Measurements from ENCODE around the gene TEAD1. TPM values are rescaled to one million over a fixed set of nuclear protein-coding genes. Genes with fewer than 3 reads are reported as not detected.

The TEAD1 gene
- total and polyA plus RNA-seq, 9 of the 15 experiments (the other 6 are each of a cell fraction or from before 2014, with no cell fraction given): 1.7 to 17.7 (median 10.8) TPM

DNA sequence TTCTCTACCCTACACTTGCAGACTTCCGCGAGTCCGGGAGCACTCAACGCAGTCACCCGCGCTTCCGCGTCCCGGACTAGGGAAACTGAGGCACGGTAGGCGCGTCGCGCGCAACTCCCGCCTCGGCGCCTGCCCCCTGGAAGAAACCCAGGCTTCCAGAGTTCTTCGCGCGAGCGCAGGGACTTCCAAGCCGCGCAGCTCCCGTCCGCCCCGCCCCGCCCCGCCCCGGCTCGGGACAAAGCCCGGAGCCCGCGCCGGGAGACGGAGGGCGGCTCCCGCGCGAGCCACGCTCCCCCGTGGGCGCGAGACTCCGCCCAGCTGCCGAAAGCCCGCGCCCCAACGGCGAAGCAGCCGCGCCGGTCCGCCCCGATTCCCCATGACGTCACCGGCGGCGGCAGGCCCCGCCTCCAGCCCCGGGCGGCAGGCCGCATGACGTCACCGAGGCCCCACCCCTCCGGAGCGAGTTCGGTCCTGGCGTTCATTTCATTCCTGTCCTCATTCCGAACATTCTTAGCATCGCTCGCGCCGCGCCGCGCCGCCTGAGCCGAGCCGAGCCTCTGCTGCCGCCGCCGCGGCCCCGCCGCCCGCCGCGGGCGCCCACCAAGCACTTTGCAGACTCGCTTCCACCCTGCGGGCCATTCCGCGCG lies at the start of gene TEAD1 (continued):
- TF ChIP-seq, protein P1, sequence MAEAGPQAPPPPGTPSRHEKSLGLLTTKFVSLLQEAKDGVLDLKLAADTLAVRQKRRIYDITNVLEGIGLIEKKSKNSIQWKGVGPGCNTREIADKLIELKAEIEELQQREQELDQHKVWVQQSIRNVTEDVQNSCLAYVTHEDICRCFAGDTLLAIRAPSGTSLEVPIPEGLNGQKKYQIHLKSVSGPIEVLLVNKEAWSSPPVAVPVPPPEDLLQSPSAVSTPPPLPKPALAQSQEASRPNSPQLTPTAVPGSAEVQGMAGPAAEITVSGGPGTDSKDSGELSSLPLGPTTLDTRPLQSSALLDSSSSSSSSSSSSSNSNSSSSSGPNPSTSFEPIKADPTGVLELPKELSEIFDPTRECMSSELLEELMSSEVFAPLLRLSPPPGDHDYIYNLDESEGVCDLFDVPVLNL (CRISPR knock-in tag; IDR thresholded peaks at IDR 0.05; ENCODE audit: low read depth): peak; percentile 69; the same call in 1 of the 2 replicates
- 0 out of 2 replicates have a peak, but pooled peaks have one; percentile 39 for TF ChIP-seq ZNF76 (CRISPR knock-in tag; IDR thresholded peaks at IDR 0.05; ENCODE audit: borderline replicate concordance)
- TF ChIP-seq KDM5B (IDR thresholded peaks at IDR 0.05; ENCODE audit: insufficient replicate concordance, low read depth, low read length): peak; percentile 78
- peak; percentile 87; the same call in 1 of the 2 replicates for TF ChIP-seq TEAD2 (tag; IDR thresholded peaks at IDR 0.05)
- TF ChIP-seq GABPA (tag; conservative IDR thresholded peaks at IDR 0.05; ENCODE audit: low read depth): peak; percentile 34; the same call in 1 of the 2 replicates
- TF ChIP-seq, protein P2, sequence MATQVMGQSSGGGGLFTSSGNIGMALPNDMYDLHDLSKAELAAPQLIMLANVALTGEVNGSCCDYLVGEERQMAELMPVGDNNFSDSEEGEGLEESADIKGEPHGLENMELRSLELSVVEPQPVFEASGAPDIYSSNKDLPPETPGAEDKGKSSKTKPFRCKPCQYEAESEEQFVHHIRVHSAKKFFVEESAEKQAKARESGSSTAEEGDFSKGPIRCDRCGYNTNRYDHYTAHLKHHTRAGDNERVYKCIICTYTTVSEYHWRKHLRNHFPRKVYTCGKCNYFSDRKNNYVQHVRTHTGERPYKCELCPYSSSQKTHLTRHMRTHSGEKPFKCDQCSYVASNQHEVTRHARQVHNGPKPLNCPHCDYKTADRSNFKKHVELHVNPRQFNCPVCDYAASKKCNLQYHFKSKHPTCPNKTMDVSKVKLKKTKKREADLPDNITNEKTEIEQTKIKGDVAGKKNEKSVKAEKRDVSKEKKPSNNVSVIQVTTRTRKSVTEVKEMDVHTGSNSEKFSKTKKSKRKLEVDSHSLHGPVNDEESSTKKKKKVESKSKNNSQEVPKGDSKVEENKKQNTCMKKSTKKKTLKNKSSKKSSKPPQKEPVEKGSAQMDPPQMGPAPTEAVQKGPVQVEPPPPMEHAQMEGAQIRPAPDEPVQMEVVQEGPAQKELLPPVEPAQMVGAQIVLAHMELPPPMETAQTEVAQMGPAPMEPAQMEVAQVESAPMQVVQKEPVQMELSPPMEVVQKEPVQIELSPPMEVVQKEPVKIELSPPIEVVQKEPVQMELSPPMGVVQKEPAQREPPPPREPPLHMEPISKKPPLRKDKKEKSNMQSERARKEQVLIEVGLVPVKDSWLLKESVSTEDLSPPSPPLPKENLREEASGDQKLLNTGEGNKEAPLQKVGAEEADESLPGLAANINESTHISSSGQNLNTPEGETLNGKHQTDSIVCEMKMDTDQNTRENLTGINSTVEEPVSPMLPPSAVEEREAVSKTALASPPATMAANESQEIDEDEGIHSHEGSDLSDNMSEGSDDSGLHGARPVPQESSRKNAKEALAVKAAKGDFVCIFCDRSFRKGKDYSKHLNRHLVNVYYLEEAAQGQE (IDR thresholded peaks at IDR 0.05; ENCODE audit: borderline replicate concordance): peak; percentile 23
- TF ChIP-seq, protein P2 (CRISPR knock-in tag; IDR thresholded peaks at IDR 0.05; ENCODE audit: low read depth): no peak
- peak; percentile 80 for TF ChIP-seq CHD2 (IDR thresholded peaks at IDR 0.05; ENCODE audit: low read depth, low read length)
- TF ChIP-seq SUPT5H (IDR thresholded peaks at IDR 0.05): peak; percentile 77
- no peak for TF ChIP-seq KAT2B (IDR thresholded peaks at IDR 0.05; ENCODE audit: low read depth, low read length)
- TF ChIP-seq, protein P3, sequence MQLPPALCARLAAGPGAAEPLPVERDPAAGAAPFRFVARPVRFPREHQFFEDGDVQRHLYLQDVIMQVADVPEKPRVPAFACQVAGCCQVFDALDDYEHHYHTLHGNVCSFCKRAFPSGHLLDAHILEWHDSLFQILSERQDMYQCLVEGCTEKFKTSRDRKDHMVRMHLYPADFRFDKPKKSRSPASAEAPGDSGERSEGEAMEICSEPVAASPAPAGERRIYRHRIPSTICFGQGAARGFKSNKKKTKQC (CRISPR knock-in tag; IDR thresholded peaks at IDR 0.05): peak; percentile 37; the same call in 1 of the 2 replicates
- peak; percentile 41; the same call in 1 of the 2 replicates for TF ChIP-seq ELF1 (tag; IDR thresholded peaks at IDR 0.05)
- TF ChIP-seq CC2D1A (IDR thresholded peaks at IDR 0.05): 0 out of 2 replicates have a peak, but pooled peaks have one; percentile 6
- no peak for TF ChIP-seq CHD4 (IDR thresholded peaks at IDR 0.05; ENCODE audit: insufficient read depth, insufficient replicate concordance, low read depth, low read length, poor library complexity, severe bottlenecking)
- TF ChIP-seq ZNF695 (CRISPR knock-in tag; IDR thresholded peaks at IDR 0.05): no peak
- peak; percentile 77 to 91 for TF ChIP-seq MAZ (CRISPR knock-in tag; conservative IDR thresholded peaks at IDR 0.05 in 1 of 2, IDR thresholded peaks at IDR 0.05 in 1 of 2)
- peak; percentile 80 for TF ChIP-seq L3MBTL2 (IDR thresholded peaks at IDR 0.05)
- no peak for TF ChIP-seq XRCC5 (IDR thresholded peaks at IDR 0.05; ENCODE audit: low read depth, low read length)
